ENCODE results near the gene ST3GAL3.
"Not testable (repeated sequence)": the region's sequence is repeated elsewhere in the genome, so short reads cannot be mapped to it uniquely, and the experiment has no call there.

ST3GAL3 gene

GRCh38 chr1:43699281-43699680 is 8.1 kb upstream of the ST3GAL3 start:
- no peak for DNase-seq

GRCh38 chr1:43703836-43704235 is 3.5 kb upstream of the ST3GAL3 start:
- DNase-seq: no peak

DNA sequence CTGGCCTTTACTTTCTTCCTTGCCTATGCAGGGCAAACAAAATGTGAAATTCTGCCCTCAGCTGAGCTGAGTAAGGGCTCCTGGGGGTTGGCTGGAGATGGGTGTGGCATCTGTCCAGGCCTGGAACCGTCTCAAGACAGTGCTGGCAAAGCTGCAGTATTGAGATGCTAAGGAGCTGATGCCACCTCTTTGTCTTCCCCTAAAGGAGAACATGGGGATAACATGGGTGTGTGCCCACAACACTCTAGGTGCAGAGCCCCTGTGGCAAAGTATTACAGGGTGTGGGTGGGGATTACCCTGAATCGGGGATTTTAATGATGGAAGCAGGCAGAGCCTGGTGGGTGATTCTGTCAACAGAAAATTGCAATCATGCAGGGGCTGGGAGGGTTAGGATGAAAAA is 2.5 kb upstream of the ST3GAL3 start:
- DNase-seq: peak in 8 of 56 donors; percentile 5 to 26 (median 18)

DNA sequence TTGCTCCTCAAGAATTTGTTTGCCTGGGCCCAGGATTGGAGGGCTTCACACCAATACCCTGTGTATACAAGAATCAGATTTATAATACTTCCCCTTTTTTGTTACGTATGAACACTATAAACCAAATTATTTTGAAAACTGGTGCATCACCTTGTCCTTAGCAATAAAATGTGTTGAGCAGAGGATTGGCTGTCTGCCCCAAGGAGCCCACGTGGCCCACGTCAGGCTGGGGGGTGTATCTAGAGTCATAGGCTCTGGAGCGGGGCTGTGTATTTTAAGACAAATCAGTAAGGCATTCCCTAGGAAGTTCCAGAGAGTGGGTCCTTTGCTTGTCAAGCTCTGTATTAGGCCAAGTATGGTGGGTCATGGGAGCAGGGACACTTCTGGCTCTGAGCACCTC is 2.0 kb upstream of the ST3GAL3 start:
- no peak for DNase-seq

DNA sequence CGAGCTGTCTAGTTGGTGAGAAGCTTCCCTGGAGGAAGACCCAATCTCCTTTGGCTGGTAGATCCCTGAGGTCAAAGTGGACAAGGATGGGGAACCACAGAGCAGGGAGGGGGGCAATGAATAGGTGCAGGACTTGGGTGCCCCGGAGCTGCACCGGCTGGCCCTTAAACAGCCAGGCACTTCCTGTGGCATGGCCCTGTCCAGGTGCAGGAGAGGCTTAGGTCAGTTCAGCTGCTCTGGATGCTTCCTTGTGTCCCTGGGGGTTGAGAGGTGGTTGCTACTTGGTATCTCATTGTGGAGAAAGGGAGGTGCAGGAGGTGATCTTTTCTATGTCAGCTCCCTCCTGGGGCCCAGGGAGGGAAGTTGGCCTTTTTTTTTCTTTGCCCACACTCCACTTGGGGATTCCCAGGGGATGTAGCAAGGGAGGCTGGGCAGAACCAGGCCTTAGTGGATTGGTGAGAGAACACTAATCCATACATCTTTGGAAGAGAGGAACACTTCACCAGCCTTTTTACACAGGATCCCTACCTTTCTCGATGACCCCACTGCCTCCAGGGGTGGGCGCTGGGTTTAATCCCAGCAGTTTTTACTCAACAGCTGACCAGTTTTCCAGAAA is 1.2 kb upstream of the ST3GAL3 start:
- DNase-seq: no peak

DNA sequence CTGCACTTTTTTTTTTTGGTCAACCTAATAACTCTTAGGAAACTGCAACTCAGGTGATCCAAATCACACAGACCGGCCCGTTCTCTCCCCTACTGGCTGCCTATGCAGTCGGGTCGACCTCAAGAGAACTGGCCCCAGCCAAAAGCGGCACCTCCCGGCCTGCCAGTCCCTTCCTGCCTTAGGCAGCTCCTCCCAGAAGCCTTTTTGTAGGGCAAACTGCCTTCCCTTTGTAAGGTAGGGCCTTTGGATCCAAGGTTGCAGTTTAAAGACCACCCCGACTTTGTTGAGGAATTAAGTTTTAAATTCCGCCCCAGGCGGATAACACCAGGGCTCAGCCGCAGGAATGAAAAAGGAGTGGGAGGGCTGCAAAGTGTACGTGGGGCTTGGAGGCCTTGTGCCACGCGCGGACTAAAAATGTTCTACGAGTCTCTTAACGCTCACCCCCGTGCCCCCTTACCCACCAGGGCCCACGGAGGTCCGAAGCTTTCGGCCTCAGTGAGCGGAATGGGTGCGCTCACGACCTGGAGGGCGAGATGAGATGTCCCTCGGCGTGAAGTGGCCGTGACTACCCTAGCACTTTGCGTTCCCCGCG is 642 bp upstream of the ST3GAL3 start:
- peak in 2 of 56 donors; percentile 4 to 47 for DNase-seq

- DNase-seq: peak in 2 of 56 donors; percentile 27 to 36
These were observed 670 bp downstream of the ST3GAL3 start for GRCh38 chr1:43708002-43708410.

DNA sequence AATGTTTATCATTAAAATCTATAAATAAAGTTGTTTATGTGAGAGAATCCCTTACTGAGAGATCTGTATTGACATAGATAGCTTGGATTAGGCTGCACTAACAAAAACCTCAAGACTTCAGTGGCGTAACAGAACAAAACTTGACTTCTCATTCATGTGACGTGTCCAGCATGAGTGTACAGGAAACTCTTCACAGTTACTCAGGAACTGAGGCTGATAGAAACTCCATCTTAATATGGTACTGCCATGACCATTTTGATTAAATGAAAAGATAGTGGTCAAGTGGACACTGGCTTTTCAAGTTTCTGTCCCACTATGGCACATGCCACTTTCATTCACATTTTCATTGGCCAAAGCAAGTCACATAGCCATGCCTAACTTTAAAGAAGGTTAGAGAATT is 3.7 kb downstream of the ST3GAL3 start:
- DNase-seq: no peak

DNA sequence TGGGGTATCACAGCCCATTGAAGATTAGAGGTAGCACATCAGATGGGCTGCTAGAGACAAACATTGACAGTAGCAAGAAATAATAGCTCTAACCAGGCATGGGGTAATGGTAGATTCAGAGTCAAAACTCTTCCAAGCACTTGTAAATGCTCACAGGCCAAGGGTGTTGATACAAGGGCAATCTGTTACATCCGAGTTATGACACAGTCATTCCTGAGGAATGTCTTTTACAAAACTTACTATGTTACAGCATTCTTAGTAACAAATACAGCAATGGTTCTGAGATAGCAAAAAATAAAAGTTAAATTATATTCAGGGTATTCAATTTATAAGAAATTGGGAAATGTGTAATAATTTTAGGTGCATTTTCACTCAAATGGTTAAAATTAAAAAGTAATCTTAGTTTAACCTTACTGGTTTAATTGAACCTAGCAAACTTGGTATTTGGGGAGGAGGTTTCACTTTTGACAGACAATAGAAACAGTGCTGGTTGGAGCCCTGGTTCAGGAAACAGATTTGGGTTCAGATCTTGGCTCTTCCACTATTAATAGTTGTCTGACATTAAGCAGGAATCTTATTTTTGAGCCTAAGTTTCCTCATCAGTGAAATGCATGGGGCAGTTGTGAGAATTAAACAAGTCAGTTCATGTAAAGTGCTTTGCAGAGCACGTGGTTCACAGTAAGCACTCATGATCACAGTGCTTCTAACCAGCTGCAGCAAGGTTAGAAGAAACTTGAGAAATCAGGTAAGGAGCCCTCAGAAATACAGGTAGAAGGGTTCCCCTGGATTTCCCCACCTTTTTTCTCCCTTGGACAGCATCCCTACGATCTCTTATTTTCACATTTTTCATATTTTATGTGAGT is 4.4 kb downstream of the ST3GAL3 start:
- DNase-seq: no peak

- DNase-seq: no peak
These were observed 9.4 kb downstream of the ST3GAL3 start for GRCh38 chr1:43716559-43717281.

- DNase-seq: no peak
These were observed 11.7 kb downstream of the ST3GAL3 start for GRCh38 chr1:43719063-43719462.

- not testable (repeated sequence) for DNase-seq
These were observed 12.5 kb downstream of the ST3GAL3 start for GRCh38 chr1:43719670-43720419.

DNA sequence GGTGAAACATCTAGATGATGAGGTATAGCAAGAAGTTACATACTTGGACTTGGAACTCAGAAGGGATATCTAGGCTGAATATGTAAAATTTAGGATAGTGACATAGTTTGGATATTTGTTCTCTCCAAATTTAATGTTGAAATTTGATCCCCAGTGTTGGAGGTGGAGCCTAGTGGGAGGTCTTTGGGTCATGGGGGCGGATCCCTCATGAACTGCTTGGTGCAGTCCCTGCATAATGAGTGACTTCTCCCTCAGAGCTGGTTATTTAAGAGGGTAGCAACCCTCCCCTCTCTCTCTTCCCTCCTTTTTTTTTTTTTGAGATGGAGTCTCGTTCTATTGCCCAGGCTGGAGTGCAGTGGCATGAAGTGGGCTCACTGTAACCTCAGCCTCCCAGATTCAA is 15.5 kb downstream of the ST3GAL3 start:
- no peak for DNase-seq

GRCh38 chr1:43729816-43730463 is 22.6 kb downstream of the ST3GAL3 start:
- peak in 3 of 56 donors; percentile 3 to 28 (median 4) for DNase-seq

- DNase-seq: no peak
These were observed 24.7 kb downstream of the ST3GAL3 start for GRCh38 chr1:43731867-43732531.

- DNase-seq: no peak
These were observed 29.5 kb downstream of the ST3GAL3 start for GRCh38 chr1:43736819-43737218.

GRCh38 chr1:43742026-43742425 is 34.7 kb downstream of the ST3GAL3 start:
- DNase-seq: no peak

- DNase-seq: no peak
These were observed 35.9 kb downstream of the ST3GAL3 start for GRCh38 chr1:43743206-43743605.

DNA sequence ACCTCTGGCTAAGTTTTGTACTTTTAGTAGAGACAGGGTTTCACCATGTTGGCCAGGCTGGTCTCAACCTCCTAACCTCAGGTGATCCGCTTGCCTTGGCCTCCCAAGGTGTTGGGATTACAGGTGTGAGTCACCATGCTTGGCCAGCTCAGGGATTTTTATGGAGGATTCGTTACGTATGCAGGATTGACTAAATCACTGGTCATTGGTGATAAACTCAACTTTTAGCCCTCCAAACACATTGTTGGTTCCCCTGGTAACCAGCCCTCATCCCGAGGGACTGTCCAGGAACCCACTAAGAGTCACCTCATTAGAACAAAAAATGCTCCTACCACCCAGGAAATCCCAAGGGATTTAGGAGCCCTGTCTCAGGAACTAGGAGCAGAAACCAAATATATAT is 40.4 kb downstream of the ST3GAL3 start:
- no peak for DNase-seq

GRCh38 chr1:43750083-43750482 is 42.7 kb downstream of the ST3GAL3 start:
- no peak for DNase-seq

Data from amygdala (tissue), 56 donors.